ENCODE measurements around the gene P2RX6. TPM values are rescaled to one million over a fixed set of nuclear protein-coding genes. Genes with fewer than 3 reads are reported as not detected.

P2RX6 gene
- total and polyA plus RNA-seq, 9 of the 15 experiments (the other 6 are each of a cell fraction or from before 2014, with no cell fraction given): 0.01 to 3.9 (median 1.5) TPM; not detected in 1

GRCh38 chr22:21032037-21032867, 17.3 kb downstream of the P2RX6 start, which contains the start of gene SLC7A4 (continued):
- TF ChIP-seq ZNF143 (CRISPR knock-in tag; IDR thresholded peaks at IDR 0.05): peak; percentile 33; the same call in 1 of the 2 replicates
- TF ChIP-seq ZNF12 (CRISPR knock-in tag; IDR thresholded peaks at IDR 0.05): 0 out of 2 replicates have a peak, but pooled peaks have one; percentile 18
- TF ChIP-seq JUND (IDR thresholded peaks at IDR 0.05; ENCODE audit: borderline replicate concordance, low read depth, low read length): peak; percentile 23; the same call in 1 of the 2 replicates
- TF ChIP-seq JUND (tag; IDR thresholded peaks at IDR 0.05; ENCODE audit: borderline replicate concordance, low read depth, low read length): no peak
- 0 out of 2 replicates have a peak, but pooled peaks have one; percentile 15 for TF ChIP-seq SRSF3 (IDR thresholded peaks at IDR 0.05; ENCODE audit: insufficient read depth, low read length)

GRCh38 chr22:21032868-21033688, 18.1 kb downstream of the P2RX6 start:
- peak overlapping the region in 1 of 2 experiments; percentile 0; a peak in 1 of 4 replicates for H3K9ac ChIP-seq (ENCODE audit: insufficient read depth in 1 of 2, low read depth in 2 of 2, low read length in 2 of 2)
- POLR2A ChIA-PET: interaction anchor here (0.5 to 10.2 kb wide), 12 partner anchors 10 to 870 kb away, joined by 3 to 120 read pairs (median 4); partner anchors contain the start of genes LRRC74B, LZTR1 and P2RX6
- in situ Hi-C loops (cut with MboI) (no loop called here), intact Hi-C loops (cut with micrococcal nuclease) (no loop called here)
- no peak overlapping the region for H3K27ac ChIP-seq (ENCODE audit: extremely low read depth, low read depth, low read length)
- FAIRE-seq (no peak), ATAC-seq (peak; percentile 11), DNase-seq (ENCODE audit: extremely low read depth in 1 of 4, low spot score in 3 of 4) (no peak)
- no peak overlapping the region for H3K4me3 ChIP-seq
- BruUV-seq (replicated peaks): no TSS peak
- 26% methylated on average over 12 of the region's 12 CpGs for WGBS (ENCODE audit: insufficient coverage, low coverage, missing lambda C conversion rate)
- peaks cover 37 to 53% of the 10 kb centered on the region in 2 experiments; a peak in 4 of 5 replicates for H3K27me3 ChIP-seq (ENCODE audit: control insufficient read depth in 2 of 2, insufficient read depth in 2 of 2, low read length in 2 of 2)
- H4K20me1 ChIP-seq (replicated peaks; ENCODE audit: control insufficient read depth, insufficient read depth, low read length): peaks cover 26% of the 10 kb centered on the region
- H3K9me1 ChIP-seq (ENCODE audit: control insufficient read depth, insufficient read depth, low read length): peaks cover 4% of the 10 kb centered on the region
- no peak overlapping the region for H3K4me2 ChIP-seq (ENCODE audit: insufficient read depth, low read length)
- H3K4me1 ChIP-seq (replicated peaks in 1 of 2; ENCODE audit: control insufficient read depth in 2 of 2, insufficient read depth in 2 of 2, low read length in 2 of 2): peaks cover 9 to 50% of the 10 kb centered on the region in 2 experiments
- no peaks in the 10 kb centered on the region for H3K79me2 ChIP-seq (ENCODE audit: control insufficient read depth, insufficient read depth, low read length)
- CTCF ChIA-PET (ENCODE audit: low intra/inter-chr PET ratio): no interaction called here
- no peaks in the 10 kb centered on the region for H3K9me3 ChIP-seq (replicated peaks; ENCODE audit: control insufficient read depth, insufficient read depth, low read depth, low read length)
- peak overlapping the region; percentile 14 for H2AFZ ChIP-seq (ENCODE audit: low read depth, low read length)
- H3K36me3 ChIP-seq (ENCODE audit: control insufficient read depth, insufficient read depth, low read length): no peaks in the 10 kb centered on the region
- TF ChIP-seq LEF1 (IDR thresholded peaks at IDR 0.05) (no peak), MLX (CRISPR knock-in tag; conservative IDR thresholded peaks at IDR 0.05) (0 out of 4 replicates have a peak, but pooled peaks of 1 of the 2 experiments have one; percentile 53), SRSF3 (IDR thresholded peaks at IDR 0.05; ENCODE audit: insufficient read depth, low read length) (no peak), MTA1 (IDR thresholded peaks at IDR 0.05; ENCODE audit: borderline replicate concordance) (no peak), ZNF511 (CRISPR knock-in tag; IDR thresholded peaks at IDR 0.05) (no peak), HOMEZ (CRISPR knock-in tag; IDR thresholded peaks at IDR 0.05) (no peak), ZNF551 (CRISPR knock-in tag; IDR thresholded peaks at IDR 0.05) (no peak), PHF21A (IDR thresholded peaks at IDR 0.05; ENCODE audit: borderline replicate concordance, low read depth) (no peak), ZNF696 (CRISPR knock-in tag; conservative IDR thresholded peaks at IDR 0.05) (no peak), SUPT5H (IDR thresholded peaks at IDR 0.05) (no peak)

Measured in K562 (cell line).